HG03139 (cell line): Measurements from ENCODE around the gene GNAI2.
"Not testable (repeated sequence)": the region's sequence is repeated elsewhere in the genome, so short reads cannot be mapped to it uniquely, and the experiment has no call there.

Experiments used
- ATAC-seq: cut with Tn5 transposase; IDR thresholded peaks from one replicate; pipeline ENCODE4 v1.9.1; 2021; ENCODE audit not compliant: unreplicated experiment

GNAI2 gene

DNA sequence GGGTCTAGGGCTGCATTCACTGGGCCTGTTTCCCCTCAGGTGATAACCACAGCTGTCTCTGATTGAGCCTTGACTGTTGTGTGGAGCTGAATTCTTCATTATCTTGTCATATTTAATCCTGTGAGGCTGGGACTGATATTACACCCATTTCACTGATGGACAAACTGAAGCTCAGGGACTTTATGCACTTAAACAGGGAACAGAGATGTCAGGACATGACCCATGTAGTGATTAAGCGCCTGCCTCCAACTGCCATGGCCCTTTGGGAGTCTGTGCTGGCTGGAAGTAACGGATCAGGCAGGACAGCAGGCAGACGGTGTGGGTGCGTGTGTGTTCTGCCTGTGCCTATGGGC lies 7.5 kb downstream of the GNAI2 start:
- ATAC-seq, result no peak

DNA sequence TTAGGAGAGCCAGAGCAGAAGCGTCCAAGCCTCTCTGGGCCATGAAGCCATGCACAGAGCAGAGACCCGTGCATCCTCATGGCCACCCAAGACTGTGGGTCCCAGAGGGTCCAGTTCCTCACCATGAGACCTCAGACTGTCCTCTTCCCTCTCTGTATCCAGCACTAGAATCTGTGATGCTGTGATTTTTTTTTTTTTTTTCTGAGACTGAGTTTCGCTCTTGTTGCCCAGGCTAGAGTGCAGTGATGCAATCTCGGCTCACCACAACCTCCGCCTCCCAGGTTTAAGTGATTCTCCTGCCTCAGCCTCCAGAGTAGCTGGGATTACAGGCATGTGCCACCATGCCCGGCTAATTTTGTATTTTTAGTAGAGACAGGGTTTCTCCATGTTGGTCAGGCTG lies 8.8 kb downstream of the GNAI2 start:
- ATAC-seq, result not testable (repeated sequence)

DNA sequence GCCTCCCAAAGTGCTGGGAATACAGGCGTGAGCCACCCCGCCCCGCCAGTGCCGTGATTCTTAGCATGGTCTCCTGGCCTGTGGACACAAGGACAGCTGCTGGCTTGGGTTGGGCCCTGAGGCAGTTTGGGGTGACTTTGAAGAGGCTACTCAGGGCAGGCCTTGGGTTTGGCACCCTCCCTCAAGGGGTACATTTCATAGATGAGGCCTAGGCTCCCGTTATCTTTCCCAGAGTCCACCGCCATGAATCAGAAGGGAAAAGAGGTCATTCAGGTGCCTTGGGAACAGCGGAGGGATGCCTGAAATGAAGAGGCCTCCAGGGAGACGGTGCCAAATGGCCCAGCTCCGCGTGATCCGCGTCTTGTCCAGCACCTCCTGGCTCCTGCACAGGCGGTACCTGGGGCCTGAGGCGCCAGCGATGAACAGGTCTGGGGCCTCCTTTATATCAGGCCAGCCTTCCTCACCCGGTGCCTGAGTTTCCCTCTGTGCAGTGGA lies 9.3 kb downstream of the GNAI2 start:
- ATAC-seq, result no peak

DNA sequence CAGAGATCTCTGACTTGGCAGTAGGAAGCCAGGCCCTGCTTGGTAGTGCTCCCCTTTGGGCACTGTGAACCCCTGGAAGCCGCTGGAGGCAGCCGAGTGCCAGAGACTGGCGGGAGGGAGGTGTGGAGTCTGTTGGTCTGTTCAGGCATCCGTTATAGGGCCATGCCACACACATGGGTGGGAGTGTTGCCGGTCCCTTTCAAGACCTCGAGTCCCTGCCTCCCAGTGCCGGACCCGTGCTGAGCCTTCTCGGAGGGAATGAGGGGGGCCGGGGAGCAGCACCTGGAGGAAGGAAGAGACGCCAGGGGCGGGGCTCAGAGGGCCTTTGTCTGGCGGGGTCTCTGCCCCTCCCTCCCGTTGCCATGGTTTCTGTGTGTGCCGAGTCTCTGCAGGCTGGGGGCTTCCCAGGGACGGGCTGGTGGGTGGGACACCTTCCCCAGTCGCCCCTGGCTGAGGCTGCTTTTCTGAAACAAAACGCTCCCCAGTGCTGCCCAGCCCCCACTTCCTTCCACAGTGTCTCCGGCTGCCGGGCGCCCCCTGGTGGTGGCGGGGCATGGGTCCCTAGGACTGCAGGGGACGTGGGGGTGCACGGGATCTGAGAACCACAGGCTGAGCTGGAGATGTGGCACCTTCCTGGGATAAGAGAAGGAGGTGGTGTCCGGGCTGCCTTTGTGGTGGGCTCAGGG lies 10.0 kb downstream of the GNAI2 start:
- peak; percentile 57 for ATAC-seq

DNA sequence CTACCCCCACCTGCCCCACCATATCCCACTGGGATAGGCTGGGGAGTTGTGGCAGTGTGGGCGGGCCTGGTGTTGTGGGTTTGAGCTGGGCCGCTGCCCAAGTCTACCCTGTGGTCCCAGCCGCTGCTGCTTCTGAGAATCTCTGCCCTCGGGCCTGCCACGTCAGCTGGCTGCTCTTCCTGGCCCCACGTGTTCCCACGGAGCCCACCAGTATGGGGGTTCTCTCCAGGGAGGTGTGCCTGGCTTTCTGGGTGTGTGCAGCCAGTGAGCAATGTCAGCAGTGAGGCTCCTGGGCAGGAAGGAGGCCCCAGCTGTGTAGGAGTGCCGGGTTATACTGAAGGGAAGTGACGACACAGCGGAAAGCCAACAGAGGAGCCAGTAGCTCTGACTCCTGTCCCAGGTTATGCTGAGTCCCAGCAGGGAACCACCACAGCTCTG lies 10.5 kb downstream of the GNAI2 start:
- ATAC-seq, result peak; percentile 47

DNA sequence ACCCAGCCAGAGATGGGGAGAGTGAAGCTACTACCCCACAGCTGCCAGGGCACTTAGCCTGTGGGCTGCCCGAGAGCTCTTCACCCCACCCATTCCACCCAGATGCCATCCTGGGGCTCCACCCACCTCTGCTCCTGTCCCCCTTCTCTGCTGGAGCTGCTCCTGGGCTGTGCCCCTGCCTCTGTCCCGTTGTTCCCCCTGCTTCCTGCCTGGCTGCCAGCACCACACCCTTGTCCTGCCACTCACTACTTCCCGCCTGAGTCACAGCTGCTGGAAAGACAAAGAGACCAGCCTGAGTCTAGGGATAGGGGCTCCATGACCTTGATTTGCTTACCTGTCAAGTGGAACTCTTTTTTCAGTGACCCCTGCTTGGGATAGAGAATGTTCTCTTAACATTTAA lies 12.4 kb downstream of the GNAI2 start:
- no peak for ATAC-seq

DNA sequence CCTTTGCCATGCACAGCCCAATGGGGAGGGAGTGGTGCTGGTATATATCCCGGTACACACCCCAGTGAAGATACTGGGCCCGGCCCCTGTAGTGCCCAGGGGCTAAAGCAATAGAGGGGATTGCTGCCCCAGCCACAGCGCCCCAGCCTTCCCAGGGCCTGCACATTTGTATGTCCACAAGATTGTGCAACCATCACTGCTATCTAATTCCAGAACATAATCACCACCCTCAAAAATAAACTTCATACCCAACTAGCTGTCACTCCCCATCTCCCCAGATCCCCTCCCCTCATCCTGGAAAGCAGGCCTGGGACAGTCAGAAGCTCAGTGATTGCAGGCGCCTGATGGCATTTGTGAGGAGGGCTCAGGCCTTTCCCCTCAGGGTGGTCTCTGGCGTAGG lies 13.5 kb downstream of the GNAI2 start:
- ATAC-seq, result no peak

DNA sequence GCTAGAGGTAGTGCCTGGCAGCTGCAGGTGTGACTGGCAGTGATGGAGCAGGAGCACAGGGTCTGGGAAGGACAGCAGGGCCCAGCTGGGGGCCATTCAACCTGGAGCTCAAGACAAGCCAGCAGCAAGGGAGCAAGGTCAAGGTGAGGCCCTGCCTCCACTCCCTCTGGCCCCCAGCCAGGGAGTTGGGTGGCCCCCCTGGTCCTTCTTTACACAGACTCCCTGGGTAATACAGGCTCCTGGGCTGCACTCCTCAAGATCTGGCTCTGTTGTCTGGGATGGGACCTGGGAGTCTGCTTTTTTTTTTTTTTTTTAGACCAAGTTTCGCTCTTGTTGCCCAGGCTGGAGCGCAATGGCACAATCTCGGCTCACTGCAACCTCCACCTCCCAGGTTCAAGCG lies 14.5 kb downstream of the GNAI2 start:
- no peak for ATAC-seq

DNA sequence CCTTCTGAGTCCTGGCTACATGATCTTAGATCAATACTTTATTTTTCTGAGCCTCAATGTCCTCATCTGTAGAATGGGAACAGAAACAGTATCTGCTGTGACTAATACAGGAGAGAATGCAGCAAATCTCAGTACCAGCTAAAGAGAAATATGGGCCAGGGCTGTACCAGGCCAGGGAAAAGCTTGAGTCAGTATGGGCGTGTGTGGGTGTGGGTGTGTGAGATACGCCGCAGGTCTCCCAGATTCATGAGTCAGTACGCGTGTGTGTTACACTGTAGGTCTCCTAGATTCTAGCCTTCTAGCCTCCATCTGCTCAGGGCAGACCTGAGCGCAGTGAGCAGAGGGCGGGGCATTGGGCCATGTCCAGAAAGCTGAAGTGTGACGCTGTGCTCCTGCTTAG lies 15.2 kb downstream of the GNAI2 start:
- ATAC-seq, result no peak

DNA sequence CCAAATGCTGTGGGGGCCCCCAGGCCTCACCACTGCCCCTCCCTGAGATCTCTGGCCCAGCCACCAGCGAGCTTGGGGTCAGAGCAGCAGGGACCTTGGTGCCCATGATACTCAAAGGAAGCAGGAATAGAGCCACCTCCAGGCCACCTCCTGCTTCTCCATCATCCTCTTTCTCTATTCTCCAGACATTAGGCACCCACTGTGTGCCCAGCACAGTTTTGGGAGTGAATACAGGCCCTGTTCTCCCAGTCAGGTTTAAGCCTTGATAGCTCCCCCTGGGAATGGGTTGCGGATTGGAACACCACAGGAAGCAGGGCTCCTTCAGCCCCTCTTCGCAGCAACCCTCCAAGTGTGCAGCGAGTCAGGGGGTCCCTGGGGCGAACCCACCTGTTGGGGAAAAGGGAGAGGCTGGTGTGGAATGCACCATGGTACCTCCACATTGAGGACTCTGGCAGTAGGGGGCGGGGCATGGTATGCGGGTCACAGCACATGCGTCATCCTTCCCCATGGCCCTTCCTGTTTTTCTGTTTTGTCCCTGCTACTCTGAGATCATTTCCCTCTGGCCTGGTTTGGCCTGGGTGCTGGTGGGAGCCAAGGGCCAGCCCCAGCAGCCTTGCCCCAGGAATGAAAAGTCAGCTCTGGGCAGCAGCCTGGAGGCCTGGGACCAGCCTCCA lies 18.7 kb downstream of the GNAI2 start:
- no peak for ATAC-seq

DNA sequence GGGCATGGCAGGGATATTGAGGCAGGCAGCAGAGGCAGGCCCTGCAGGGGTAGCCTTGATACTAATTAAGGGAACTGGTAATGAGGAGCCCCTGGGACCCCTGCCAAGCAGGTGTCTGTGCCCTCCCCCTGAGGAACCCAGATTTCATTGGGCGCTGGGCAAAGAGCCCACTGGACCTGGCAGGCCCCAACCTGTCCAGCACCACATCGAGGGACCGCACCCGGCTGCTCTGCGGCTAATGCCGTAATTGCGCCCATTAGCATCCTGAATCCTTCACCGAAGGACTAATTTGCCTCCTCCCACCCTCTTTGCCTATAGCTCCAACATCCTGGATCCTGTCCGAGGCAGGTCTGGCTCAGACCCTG lies 19.2 kb downstream of the GNAI2 start:
- ATAC-seq, result no peak

DNA sequence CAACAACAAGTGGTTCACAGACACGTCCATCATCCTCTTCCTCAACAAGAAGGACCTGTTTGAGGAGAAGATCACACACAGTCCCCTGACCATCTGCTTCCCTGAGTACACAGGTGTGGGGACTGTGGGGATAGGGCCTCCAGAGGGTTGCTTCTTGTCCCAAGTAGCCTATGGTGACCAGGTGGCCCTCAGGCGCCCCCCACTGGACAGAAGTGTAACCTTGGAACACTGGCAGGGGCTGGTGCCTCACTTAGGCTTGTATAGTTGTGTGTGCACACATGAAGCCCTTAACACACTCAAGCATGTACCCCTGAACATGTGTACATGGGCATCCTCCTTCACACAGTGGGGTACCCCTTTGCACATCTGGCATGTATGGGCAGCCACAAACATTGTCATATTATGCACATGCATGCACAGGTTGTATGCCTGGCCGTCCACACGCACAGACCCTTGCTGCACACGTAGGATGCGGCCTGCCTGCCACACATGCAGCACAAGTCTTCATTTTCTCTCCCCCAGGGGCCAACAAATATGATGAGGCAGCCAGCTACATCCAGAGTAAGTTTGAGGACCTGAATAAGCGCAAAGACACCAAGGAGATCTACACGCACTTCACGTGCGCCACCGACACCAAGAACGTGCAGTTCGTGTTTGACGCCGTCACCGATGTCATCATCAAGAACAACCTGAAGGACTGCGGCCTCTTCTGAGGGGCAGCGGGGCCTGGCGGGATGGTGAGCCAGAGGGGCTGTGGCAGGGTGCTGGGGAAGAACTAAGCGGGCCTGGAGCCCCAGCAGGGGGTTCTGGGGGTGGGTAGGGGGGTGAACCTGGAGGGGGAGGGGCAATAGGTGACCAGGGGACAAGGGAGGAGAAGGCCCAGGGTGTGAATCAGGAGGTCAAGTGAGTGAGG lies 21.2 kb downstream of the GNAI2 start:
- no peak for ATAC-seq

DNA sequence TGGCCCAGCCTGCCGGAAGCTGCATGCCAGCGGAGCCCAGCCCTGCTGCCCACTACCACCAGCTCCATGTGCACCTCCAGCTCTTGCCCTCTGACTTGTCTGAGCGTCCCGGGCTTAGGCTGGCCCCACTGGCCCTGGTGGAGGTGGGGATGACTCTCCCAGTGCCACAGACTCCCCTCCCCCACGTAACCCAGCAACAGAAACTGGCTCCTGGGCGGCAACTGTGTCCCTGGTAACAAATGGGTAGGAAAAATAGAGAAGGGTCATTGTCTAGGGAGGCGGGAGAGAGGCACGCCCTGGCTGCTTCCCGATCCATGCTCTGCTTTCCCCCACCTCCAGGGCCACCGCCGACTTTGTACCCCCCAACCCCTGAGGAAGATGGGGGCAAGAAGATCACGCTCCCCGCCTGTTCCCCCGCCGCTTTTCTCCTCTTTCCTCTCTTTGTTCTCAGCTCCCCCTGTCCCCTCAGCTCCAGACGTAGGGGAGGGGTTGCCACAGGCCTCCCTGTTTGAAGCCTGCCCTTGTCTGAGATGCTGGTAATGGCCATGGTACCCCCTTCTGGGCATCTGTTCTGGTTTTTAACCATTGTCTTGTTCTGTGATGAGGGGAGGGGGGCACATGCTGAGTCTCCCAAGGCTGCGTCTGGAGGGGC lies 22.2 kb downstream of the GNAI2 start:
- ATAC-seq, result no peak

DNA sequence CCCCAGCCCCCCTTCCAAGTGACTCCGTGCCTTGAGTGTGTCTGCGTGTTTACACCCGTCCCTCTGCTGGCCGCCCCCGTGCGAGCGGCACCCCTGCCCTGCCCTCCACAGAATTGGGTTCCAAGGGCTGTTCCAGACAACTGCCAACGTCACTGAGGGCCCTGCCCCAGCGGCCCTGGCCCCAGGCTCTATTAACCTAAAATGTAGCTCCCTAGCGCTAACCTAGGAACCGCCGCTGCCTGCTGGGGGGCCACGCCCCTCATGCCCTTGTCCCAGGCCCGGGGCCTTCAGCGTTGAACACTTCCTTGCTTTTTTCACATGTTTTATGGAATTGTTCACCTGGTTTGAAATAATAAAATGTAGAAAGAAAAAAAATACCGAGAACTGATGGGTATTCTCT lies 23.0 kb downstream of the GNAI2 start:
- no peak for ATAC-seq

DNA sequence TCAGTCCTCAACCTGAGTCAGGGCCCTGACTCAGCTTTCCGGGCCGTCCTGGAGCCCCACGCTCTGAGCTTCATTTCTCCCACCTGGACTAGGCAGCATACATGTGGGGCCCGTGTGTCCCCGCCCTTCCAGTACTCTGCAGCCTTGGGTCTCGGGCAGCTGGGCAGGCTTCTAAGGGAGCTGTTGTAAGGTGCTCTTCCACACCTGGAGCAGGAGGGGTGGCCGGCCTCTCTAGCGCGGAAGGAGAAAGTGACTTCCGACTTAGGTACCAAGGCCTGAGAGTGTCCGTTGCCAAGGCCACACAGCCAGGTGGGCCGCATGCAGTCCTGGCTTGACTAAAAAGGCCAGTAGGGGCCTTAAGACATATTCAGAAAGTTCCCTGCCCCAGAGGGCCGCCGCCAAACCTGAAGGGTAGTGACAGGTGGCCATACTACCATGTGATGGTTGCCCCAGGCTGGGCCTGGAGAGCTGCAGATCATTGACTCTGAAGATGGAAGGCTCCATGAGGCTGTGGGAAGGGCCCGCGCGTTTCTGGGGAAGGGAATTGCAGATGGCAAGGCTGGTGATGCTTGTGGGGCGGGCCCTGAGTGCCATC lies 23.5 kb downstream of the GNAI2 start:
- peak; percentile 13 for ATAC-seq

DNA sequence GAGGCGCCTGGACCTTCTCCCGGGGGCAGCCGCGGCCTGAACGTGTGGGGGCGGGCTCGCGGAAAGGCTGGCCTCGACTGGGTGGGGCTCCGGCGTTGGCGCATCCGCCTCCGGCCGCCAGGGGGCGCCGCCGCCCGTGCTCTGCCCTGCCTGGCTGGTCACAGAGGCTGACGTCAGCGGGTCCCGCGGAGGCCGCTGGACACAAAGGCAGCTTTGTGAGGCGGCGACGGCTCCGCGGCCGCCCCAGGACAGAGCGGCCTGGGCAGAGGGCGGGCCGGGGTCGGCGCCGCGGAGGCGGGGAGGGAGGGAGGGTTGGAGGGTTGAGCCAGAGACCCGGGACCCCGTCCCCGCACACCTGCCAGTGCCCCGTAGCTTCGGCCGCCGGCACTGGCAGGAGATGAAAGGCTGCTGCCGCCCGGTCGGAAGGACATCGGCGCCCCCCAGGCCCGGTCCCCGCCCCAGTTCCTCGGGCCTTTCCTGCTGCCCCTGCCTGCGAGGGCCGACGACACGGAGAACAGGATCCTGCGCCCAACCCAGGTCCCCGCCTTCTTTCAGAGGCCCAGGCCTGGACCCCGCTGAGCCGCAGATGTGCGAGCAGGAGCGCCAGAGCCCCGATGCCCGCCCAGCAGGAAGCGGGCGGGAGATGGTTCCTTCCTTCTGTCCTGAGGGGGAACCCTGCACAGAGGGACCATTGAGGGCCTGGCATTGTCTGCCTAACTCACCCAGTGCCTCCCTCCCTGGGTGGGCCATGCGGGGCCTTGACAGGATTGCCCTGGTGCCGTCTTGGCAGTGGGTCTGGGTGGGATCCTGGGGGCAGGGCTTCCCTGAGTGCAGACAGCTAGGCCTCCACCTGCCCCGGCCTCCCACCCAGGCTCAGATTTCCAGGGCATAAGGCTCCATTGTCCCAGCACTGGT lies 24.3 kb downstream of the GNAI2 start:
- ATAC-seq, result peak; percentile 61

DNA sequence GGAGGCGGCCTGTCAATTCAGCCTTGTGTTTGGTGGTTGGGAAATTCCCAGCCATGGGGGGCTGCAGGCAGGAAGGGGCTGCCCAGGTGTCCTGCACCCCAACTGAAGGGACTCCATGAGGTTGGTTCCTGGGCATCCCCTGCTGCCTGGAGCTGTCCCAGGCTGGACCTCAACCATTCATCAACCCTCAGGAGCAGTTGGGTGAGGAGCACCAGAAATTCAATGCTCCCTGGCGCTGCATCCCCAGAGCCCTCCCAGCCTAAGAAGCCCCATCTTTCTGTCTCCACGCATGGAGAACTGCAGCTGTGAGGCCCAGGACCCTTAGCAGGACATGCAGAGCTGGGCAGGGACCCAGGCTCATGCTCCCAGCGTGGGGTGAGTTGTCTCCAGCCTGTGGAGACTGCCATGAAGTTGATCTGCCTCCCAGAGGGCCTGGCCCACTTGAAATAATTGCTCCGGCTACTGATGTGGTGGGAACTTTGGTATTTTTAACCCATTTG lies 25.0 kb downstream of the GNAI2 start:
- ATAC-seq, result no peak

DNA sequence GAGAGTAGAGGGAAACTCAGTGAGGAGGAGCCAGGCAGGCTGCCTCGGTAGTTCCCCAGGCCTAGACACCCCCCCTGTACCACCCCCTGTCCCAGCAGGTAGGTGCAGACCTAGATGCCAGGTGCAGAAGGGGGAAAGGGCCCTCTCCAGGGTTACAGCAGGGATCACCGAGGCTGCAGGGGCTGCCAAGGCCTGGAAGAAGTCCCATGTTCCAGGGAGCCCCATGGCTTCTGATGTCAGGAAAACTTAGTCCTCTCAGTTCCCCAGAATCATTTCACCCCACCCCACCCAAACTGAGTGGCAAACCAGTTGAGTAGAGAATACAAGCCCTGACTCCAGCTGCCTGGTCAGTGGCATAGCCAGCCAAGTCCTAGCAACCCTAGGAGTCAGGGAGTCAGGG lies 25.5 kb downstream of the GNAI2 start:
- no peak for ATAC-seq

DNA sequence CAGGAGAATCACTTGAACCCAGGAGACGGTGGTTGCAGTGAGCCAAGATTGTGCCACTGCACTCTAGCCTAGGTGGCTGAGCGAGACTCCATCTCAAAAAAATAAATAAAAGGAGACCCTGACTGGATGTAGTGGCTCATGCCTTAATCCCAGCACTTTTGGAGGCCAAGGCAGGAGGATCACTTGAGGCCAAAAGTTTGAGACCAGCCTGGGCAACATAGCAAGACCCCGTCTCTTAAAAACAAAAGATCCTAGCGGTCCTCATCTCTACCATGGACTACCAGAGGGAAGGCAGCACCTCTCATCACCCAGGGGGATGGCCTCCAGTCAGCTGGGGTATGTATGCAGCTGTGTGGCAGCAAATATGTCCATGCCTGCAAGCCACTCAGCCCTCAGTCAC lies 26.2 kb downstream of the GNAI2 start:
- not testable (repeated sequence) for ATAC-seq

DNA sequence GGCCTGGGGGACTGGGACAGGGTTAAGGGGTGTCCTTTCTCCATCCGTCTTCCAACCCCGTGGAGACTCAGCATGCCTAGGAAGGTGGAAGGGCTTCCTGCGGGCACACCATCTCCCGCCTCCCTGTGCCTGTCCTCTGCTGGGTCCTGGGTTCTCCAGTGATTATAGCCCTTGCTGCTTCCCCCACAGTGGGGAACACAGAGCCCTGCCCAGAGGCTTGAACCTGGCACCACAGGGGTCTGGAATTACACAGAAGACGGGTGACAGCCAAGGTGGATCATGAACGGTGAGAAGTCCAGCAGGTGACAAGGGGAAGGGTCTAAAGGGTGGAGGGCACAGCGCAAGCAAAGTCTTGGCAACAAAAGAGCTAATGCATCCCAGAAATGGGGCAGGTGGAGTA lies 26.8 kb downstream of the GNAI2 start:
- ATAC-seq, result no peak
